SK-N-SH (cell line): ENCODE results near the gene C6orf136. TPM values are rescaled to one million over a fixed set of nuclear protein-coding genes. Genes with fewer than 3 reads are reported as not detected.

ENCODE experiments used
- CTCF ChIA-PET: fragments of 300-600, 350-600 bp; formaldehyde crosslinking; extraction: SDS; loops from one replicate; lab custom pipeline; 2021; lab: Yijun Ruan, JAX
- POLR2A ChIA-PET: fragments of 350-600 bp; sonication (Branson Sonifier 250); formaldehyde crosslinking; extraction: SDS; loops from one replicate; lab custom pipeline; 2020; ENCODE audit warnings: antibody characterized with exemption, inconsistent platforms; lab: Yijun Ruan, JAX
- DNase-seq: peaks from one replicate; pipeline ENCODE4 v3.0.0; 2012
- H2AFZ ChIP-seq: fragments of 200-600 bp; sonication (generic); 2 replicates; pipeline ENCODE4 v1.8.1; 2016; ENCODE audit warnings: antibody characterized with exemption, mild to moderate bottlenecking, low read depth
- H3F3A ChIP-seq: fragments of 200-600 bp; sonication (generic); replicated peaks from 2 replicates; pipeline ENCODE3; 2016; ENCODE audit warnings: antibody characterized with exemption, mild to moderate bottlenecking; ENCODE audit not compliant: insufficient read depth
- H3K27ac ChIP-seq, 2 experiments: fragments of 200-500 bp in 1 of 2; fragments of 200-600 bp in 1 of 2; sonication (Bioruptor generic) in 1 of 2; sonication (generic), shearing (Covaris generic) in 1 of 2; 2 replicates each; pipeline versions ENCODE4 v1.5.1 to v1.6.1; 2014 to 2016; ENCODE audit warnings: low read depth in 2 of 2, inconsistent platforms in 1 of 2, low read length in 1 of 2, mild to moderate bottlenecking in 1 of 2, mixed read lengths in 1 of 2
- H3K27me3 ChIP-seq: fragments of 200-600 bp; sonication (generic), shearing (Covaris generic); 2 replicates; pipeline ENCODE4 v1.6.1; 2016; ENCODE audit warnings: mixed run types; ENCODE audit not compliant: insufficient read depth
- H3K36me3 ChIP-seq, 2 experiments: fragments of 200-500 bp in 1 of 2; fragments of 200-600 bp in 1 of 2; sonication (Bioruptor generic) in 1 of 2; sonication (generic) in 1 of 2; replicated peaks in 1 of 2; 2 replicates each; pipeline versions ENCODE3 to v1.5.1; 2014 to 2016; ENCODE audit warnings: low read length in 1 of 2, mild to moderate bottlenecking in 1 of 2; ENCODE audit not compliant: insufficient read depth in 2 of 2, control insufficient read depth in 1 of 2
- H3K4me1 ChIP-seq, 2 experiments: fragments of 200-500 bp in 1 of 2; fragments of 200-600 bp in 1 of 2; sonication (Bioruptor generic) in 1 of 2; sonication (generic), shearing (Covaris generic) in 1 of 2; 2 replicates each; pipeline versions ENCODE4 v1.5.1 to v1.6.1; 2014 to 2016; ENCODE audit warnings: low read depth in 1 of 2, low read length in 1 of 2, mixed run types in 1 of 2; ENCODE audit not compliant: insufficient read depth in 2 of 2, control insufficient read depth in 1 of 2
- H3K4me2 ChIP-seq: fragments of 200-600 bp; sonication (generic), shearing (Covaris generic); 2 replicates; pipeline ENCODE4 v1.6.1; 2017; ENCODE audit warnings: mixed run types
- H3K4me3 ChIP-seq, 2 experiments: fragments of 200-500 bp in 1 of 2; fragments of 200-600 bp in 1 of 2; sonication (Bioruptor generic) in 1 of 2; sonication (generic), shearing (Covaris generic) in 1 of 2; 2 replicates each; pipeline versions ENCODE4 v1.5.1 to v1.8.1; 2014 to 2016; ENCODE audit warnings: low read depth in 2 of 2, inconsistent platforms in 1 of 2, low read length in 1 of 2, mild to moderate bottlenecking in 1 of 2, mixed read lengths in 1 of 2, moderate library complexity in 1 of 2
- H3K79me2 ChIP-seq: fragments of 200-600 bp; sonication (generic); 2 replicates; pipeline ENCODE4 v1.8.1; 2017; ENCODE audit warnings: mild to moderate bottlenecking; ENCODE audit not compliant: insufficient read depth
- H3K9ac ChIP-seq: fragments of 200-600 bp; sonication (generic); 2 replicates; pipeline ENCODE4 v1.6.1; 2017; ENCODE audit warnings: mixed run types
- H3K9me2 ChIP-seq: fragments of 200-600 bp; sonication (generic); 2 replicates; pipeline ENCODE4 v1.6.1; 2017; ENCODE audit warnings: mixed run types
- H3K9me3 ChIP-seq: fragments of 200-600 bp; sonication (generic); 2 replicates; pipeline ENCODE4 v1.6.1; 2017; ENCODE audit warnings: mixed run types, mild to moderate bottlenecking, moderate library complexity
- H4K20me1 ChIP-seq: fragments of 200-600 bp; sonication (generic); 2 replicates; pipeline ENCODE4 v1.6.1; 2017; ENCODE audit warnings: mild to moderate bottlenecking, mixed run types; ENCODE audit not compliant: insufficient read depth
- CHD2 ChIP-seq: fragments of 150-350 bp; IDR thresholded peaks from 2 replicates; pipeline ENCODE4 v1.6.1; 2018; ENCODE audit warnings: low read length; ENCODE audit not compliant: partially characterized antibody
- FOXJ3 ChIP-seq: sonication (generic); formaldehyde crosslinking; IDR thresholded peaks from 2 replicates; pipeline ENCODE4 v1.5.1; 2020; ENCODE audit warnings: mild to moderate bottlenecking, missing genetic modification reagents
- GABPA ChIP-seq: IDR thresholded peaks from 2 replicates; pipeline ENCODE4 v1.4.0; 2012; ENCODE audit warnings: low read depth, mild to moderate bottlenecking
- GATA2 ChIP-seq: sonication (generic); formaldehyde crosslinking; IDR thresholded peaks from 2 replicates; pipeline ENCODE4 v1.5.0; 2020; ENCODE audit warnings: mild to moderate bottlenecking, missing genetic modification reagents
- JUND ChIP-seq: IDR thresholded peaks from 2 replicates; pipeline ENCODE4 v1.4.0; 2012
- NFIC ChIP-seq: IDR thresholded peaks from 2 replicates; pipeline ENCODE4 v1.4.0; 2012; ENCODE audit warnings: borderline replicate concordance
- NRF1 ChIP-seq: IDR thresholded peaks from 2 replicates; pipeline ENCODE4 v1.6.1; 2012; ENCODE audit warnings: low read depth, mild to moderate bottlenecking, low read length
- POLR2AphosphoS5 ChIP-seq: IDR thresholded peaks from 2 replicates; pipeline ENCODE4 v1.6.1; 2012; ENCODE audit warnings: low read depth, low read length
- RAD21 ChIP-seq: IDR thresholded peaks from 2 replicates; pipeline ENCODE4 v1.6.1; 2012; ENCODE audit warnings: mild to moderate bottlenecking, low read length
- RCOR1 ChIP-seq: fragments of 150-350 bp; IDR thresholded peaks from 2 replicates; pipeline ENCODE4 v1.6.1; 2017; ENCODE audit warnings: antibody characterized with exemption, low read length
- SIN3A ChIP-seq: IDR thresholded peaks from 2 replicates; pipeline ENCODE4 v1.6.1; 2012; ENCODE audit warnings: low read depth, mild to moderate bottlenecking, low read length, moderate library complexity, borderline replicate concordance
- SMC3 ChIP-seq: IDR thresholded peaks from 2 replicates; pipeline ENCODE4 v1.6.1; 2012; ENCODE audit warnings: low read depth, low read length, improper control_type of control experiment
- TAF1 ChIP-seq: IDR thresholded peaks from 2 replicates; pipeline ENCODE4 v1.6.1; 2012; ENCODE audit warnings: low read depth, mild to moderate bottlenecking, low read length, moderate library complexity, borderline replicate concordance
- ZBTB33 ChIP-seq: IDR thresholded peaks from 2 replicates; pipeline ENCODE4 v1.4.0; 2012; ENCODE audit warnings: low read depth, borderline replicate concordance
- WGBS: methylation state at CpG from one replicate; pipeline ENCODE4 v1.1.6; 2017; ENCODE audit warnings: low lambda C conversion rate; 5-methylcytosine and 5-hydroxymethylcytosine counted together
- polyA plus RNA-seq, 3 experiments: library from polyadenylated mRNA; depleted of rRNA; stranded (reverse); fragments of >200 nt; gene quantifications; 2 replicates each; pipeline ENCODE4 v1.2.3, GENCODE V29; 2012
- TF ChIP-seq, protein P1 (sequence below): fragments of 200-600 bp; sonication (generic); IDR thresholded peaks from 2 replicates; pipeline ENCODE4 v1.6.1; 2017; ENCODE audit warnings: antibody characterized with exemption, mild to moderate bottlenecking, moderate library complexity

C6orf136 gene
- polyA plus RNA-seq, 1 of the 3 experiments (the other 2 are of a cell fraction): 14.3 TPM

DNA sequence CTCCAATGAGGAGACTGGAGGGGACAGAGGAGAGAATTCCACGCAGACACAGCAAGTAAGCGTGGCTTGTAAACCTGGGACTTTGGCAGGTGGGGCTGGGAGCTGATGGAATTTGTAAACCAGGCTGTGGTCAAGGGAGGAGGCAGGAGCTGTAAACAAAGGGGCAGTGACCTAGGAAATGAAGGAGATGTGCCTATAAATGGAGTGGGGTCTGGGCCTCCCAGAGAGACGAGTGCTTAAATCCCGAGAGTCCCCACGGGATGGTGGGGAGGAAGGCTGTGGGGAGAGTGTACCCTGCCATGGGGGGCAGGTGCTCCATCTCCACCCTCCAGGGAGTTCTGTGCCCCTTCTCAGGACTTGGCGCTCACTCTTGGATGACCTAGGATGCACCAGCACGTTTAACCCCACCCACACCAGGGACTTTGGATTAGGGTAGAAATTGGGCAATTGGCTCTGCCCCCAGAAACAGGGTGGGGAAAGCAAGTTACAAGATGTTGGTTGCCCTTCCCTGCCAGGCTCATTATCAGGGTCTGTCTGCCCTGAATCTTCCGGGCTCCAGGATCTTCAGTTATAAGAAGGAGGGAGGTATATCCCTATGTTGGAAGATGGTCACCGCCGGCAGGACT is 29.8 kb downstream of the C6orf136 start:
- Histone ChIP-seq H2AFZ (no peak overlapping the region), H3K9me3 (no peaks in the 10 kb centered on the region), H4K20me1 (peaks cover 35% of the 10 kb centered on the region), H3K4me1 (peaks cover 15 to 16% of the 10 kb centered on the region in 2 experiments; a peak in 3 of 4 replicates), H3K36me3 (peaks cover 25 to 44% of the 10 kb centered on the region in 2 experiments), H3K4me3 (no peak overlapping the region), H3K9me2 (no peaks in the 10 kb centered on the region), H3K79me2 (peaks cover 54% of the 10 kb centered on the region), H3K27me3 (no peaks in the 10 kb centered on the region), H3K4me2 (no peak overlapping the region), H3K27ac (no peak overlapping the region), H3K9ac (no peak overlapping the region), H3F3A (peaks cover 51% of the 10 kb centered on the region)
- TF ChIP-seq GATA2 (CRISPR knock-in tag) (no peak), FOXJ3 (no peak), POLR2AphosphoS5 (no peak), CHD2 (no peak), ZBTB33 (no peak), NRF1 (no peak), TAF1 (no peak), JUND (no peak), GABPA (no peak)
- no peak for DNase-seq
- ChIA-PET CTCF (interaction anchor here (1.4 to 29.8 kb wide), 2 partner anchors 11 to 46 kb away, joined by 5 to 838 read pairs; partner anchors contain the start of genes FLOT1, MDC1 and TUBB), POLR2A (no interaction called here)
- WGBS: 98% methylated on average over 9 of the region's 10 CpGs

- no peak for TF ChIP-seq TAF1
- TF ChIP-seq NFIC: no peak
- no peak for TF ChIP-seq SIN3A
- TF ChIP-seq RAD21: peak; percentile 88
- TF ChIP-seq SMC3: peak; percentile 89
- 0 out of 2 replicates have a peak, but pooled peaks have one; percentile 7 for TF ChIP-seq NRF1
- TF ChIP-seq, protein P1, sequence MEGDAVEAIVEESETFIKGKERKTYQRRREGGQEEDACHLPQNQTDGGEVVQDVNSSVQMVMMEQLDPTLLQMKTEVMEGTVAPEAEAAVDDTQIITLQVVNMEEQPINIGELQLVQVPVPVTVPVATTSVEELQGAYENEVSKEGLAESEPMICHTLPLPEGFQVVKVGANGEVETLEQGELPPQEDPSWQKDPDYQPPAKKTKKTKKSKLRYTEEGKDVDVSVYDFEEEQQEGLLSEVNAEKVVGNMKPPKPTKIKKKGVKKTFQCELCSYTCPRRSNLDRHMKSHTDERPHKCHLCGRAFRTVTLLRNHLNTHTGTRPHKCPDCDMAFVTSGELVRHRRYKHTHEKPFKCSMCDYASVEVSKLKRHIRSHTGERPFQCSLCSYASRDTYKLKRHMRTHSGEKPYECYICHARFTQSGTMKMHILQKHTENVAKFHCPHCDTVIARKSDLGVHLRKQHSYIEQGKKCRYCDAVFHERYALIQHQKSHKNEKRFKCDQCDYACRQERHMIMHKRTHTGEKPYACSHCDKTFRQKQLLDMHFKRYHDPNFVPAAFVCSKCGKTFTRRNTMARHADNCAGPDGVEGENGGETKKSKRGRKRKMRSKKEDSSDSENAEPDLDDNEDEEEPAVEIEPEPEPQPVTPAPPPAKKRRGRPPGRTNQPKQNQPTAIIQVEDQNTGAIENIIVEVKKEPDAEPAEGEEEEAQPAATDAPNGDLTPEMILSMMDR: peak; percentile 92
- 0 out of 2 replicates have a peak, but pooled peaks have one; percentile 23 for TF ChIP-seq RCOR1
- Histone ChIP-seq H4K20me1 (peaks cover 36% of the 10 kb centered on the region), H2AFZ (no peak overlapping the region), H3K36me3 (peaks cover 25 to 47% of the 10 kb centered on the region in 2 experiments), H3K9me2 (no peaks in the 10 kb centered on the region), H3K9ac (peak overlapping the region; percentile 19; the same call in 1 of the 2 replicates), H3K4me2 (peak overlapping the region; percentile 69), H3K4me1 (peaks cover 16 to 38% of the 10 kb centered on the region in 2 experiments; a peak in 3 of 4 replicates), H3K79me2 (peaks cover 68% of the 10 kb centered on the region), H3K9me3 (no peaks in the 10 kb centered on the region), H3K27me3 (no peaks in the 10 kb centered on the region), H3K4me3 (peak overlapping the region in 1 of 2 experiments; percentile 32; a peak in 1 of 4 replicates), H3K27ac (peak overlapping the region in 1 of 2 experiments; percentile 16; a peak in 2 of 4 replicates), H3F3A (peaks cover 63% of the 10 kb centered on the region)
- 31% methylated on average over 21 of the region's 31 CpGs for WGBS
- DNase-seq: peak; percentile 90
- ChIA-PET POLR2A (interaction anchor here (0.6 to 2.2 kb wide), 4 partner anchors 12 to 51 kb away, joined by 3 to 24 read pairs (median 8); partner anchors contain the start of gene NRM), CTCF (interaction anchor here (0.6 to 29.8 kb wide), 38 partner anchors 11 to 414 kb away, joined by 3 to 838 read pairs (median 4); partner anchors contain the start of genes FLOT1, MDC1, MRPS18B and NRM)
Observed at GRCh38 chr6:30678964-30679726, 32.2 kb downstream of the C6orf136 start.
